Neural cell (in vitro differentiated cells): ENCODE results near the gene HEATR5B. TPM values are rescaled to one million over a fixed set of nuclear protein-coding genes. Genes with fewer than 3 reads are reported as not detected.

ENCODE experiments used
- H2AFZ ChIP-seq: fragments of 200-600, 300-800 bp; sonication (generic), shearing (Covaris generic); 2 replicates; pipeline ENCODE4 v1.6.0; 2014; ENCODE audit warnings: low read depth, mild to moderate bottlenecking, antibody characterized with exemption, low read length, moderate library complexity
- H3F3A ChIP-seq: fragments of 200-600 bp; shearing (Covaris generic); 2 replicates; pipeline ENCODE4 v1.6.1; 2016; ENCODE audit warnings: mild to moderate bottlenecking, moderate library complexity, mixed read lengths, antibody characterized with exemption, low read length; ENCODE audit not compliant: insufficient read depth, poor library complexity, severe bottlenecking
- H3K27ac ChIP-seq: fragments of 200-600, 300-800 bp; sonication (generic), shearing (Covaris generic); 2 replicates; pipeline ENCODE4 v1.5.1; 2014; ENCODE audit warnings: mild to moderate bottlenecking, low read length, moderate library complexity
- H3K27me3 ChIP-seq: fragments of 300-800, 200-600 bp; sonication (generic), shearing (Covaris generic); 2 replicates; pipeline ENCODE4 v1.6.0; 2014; ENCODE audit warnings: mild to moderate bottlenecking, low read depth, low read length, moderate library complexity; ENCODE audit not compliant: insufficient read depth
- H3K36me3 ChIP-seq: fragments of 300-800, 200-600 bp; sonication (generic), shearing (Covaris generic); 2 replicates; pipeline ENCODE4 v1.5.1; 2014; ENCODE audit warnings: mild to moderate bottlenecking, antibody characterized with exemption, low read length, moderate library complexity; ENCODE audit not compliant: insufficient read depth
- H3K4me2 ChIP-seq: fragments of 300-800, 200-600 bp; sonication (generic), shearing (Covaris generic); 2 replicates; pipeline ENCODE4 v1.6.0; 2014; ENCODE audit warnings: mild to moderate bottlenecking, low read length
- H3K4me3 ChIP-seq: fragments of 300-800, 200-600 bp; sonication (generic), shearing (Covaris generic); 2 replicates; pipeline ENCODE4 v1.5.1; 2014; ENCODE audit warnings: mild to moderate bottlenecking, low read length, moderate library complexity
- H3K79me2 ChIP-seq: fragments of 200-600 bp; shearing (Covaris generic); replicated peaks from 2 replicates; pipeline ENCODE4 v1.6.0; 2014; ENCODE audit warnings: mild to moderate bottlenecking, low read length, moderate library complexity; ENCODE audit not compliant: insufficient read depth
- H3K9ac ChIP-seq: fragments of 300-800, 200-600 bp; sonication (generic), shearing (Covaris generic); 2 replicates; pipeline ENCODE4 v1.6.1; 2016; ENCODE audit warnings: mild to moderate bottlenecking, low read length, mixed read lengths
- H3K9me2 ChIP-seq: fragments of 200-600 bp; shearing (Covaris generic); 2 replicates; pipeline ENCODE4 v1.6.1; 2016; ENCODE audit warnings: mild to moderate bottlenecking, low read length, mixed read lengths; ENCODE audit not compliant: insufficient read depth
- H3K9me3 ChIP-seq: fragments of 200-600, 300-800 bp; sonication (generic), shearing (Covaris generic); 2 replicates; pipeline ENCODE4 v1.6.1; 2016; ENCODE audit warnings: mild to moderate bottlenecking, mixed run types, low read length, moderate library complexity, mixed read lengths
- H4K20me1 ChIP-seq: fragments of 200-600 bp; shearing (Covaris generic); 2 replicates; pipeline ENCODE4 v1.6.1; 2016; ENCODE audit warnings: mild to moderate bottlenecking, mixed run types; ENCODE audit not compliant: insufficient read depth
- EP300 ChIP-seq: fragments of 450-650 bp; conservative IDR thresholded peaks from 2 replicates; pipeline ENCODE4 v1.6.1; 2014; ENCODE audit warnings: antibody characterized with exemption, mild to moderate bottlenecking, moderate library complexity; ENCODE audit not compliant: poor library complexity, severe bottlenecking
- EZH2 ChIP-seq: fragments of 200-600, 300-800 bp; shearing (Covaris generic), sonication (generic); IDR thresholded peaks from 2 replicates; pipeline ENCODE4 v1.6.1; 2014; ENCODE audit warnings: antibody characterized with exemption, low read length, borderline replicate concordance, mild to moderate bottlenecking; ENCODE audit not compliant: insufficient read depth, poor library complexity, severe bottlenecking
- MXI1 ChIP-seq: fragments of 450-650 bp; conservative IDR thresholded peaks from 2 replicates; pipeline ENCODE4 v1.6.1; 2014; ENCODE audit warnings: antibody characterized with exemption, mild to moderate bottlenecking; ENCODE audit not compliant: poor library complexity, severe bottlenecking
- POLR2AphosphoS5 ChIP-seq: IDR thresholded peaks from 2 replicates; pipeline ENCODE4 v1.6.1; 2012
- RAD21 ChIP-seq: fragments of 450-650 bp; conservative IDR thresholded peaks from 2 replicates; pipeline ENCODE4 v1.6.1; 2014; ENCODE audit warnings: antibody characterized with exemption, mild to moderate bottlenecking, moderate library complexity
- SMC3 ChIP-seq: fragments of 450-650 bp; conservative IDR thresholded peaks from 2 replicates; pipeline ENCODE4 v1.6.1; 2014; ENCODE audit warnings: antibody characterized with exemption, mild to moderate bottlenecking, moderate library complexity; ENCODE audit not compliant: poor library complexity
- TAF1 ChIP-seq: IDR thresholded peaks from 2 replicates; pipeline ENCODE4 v1.6.1; 2012; ENCODE audit warnings: low read depth
- polyA plus RNA-seq: library from polyadenylated mRNA; depleted of rRNA; stranded (reverse); fragments of >200 nt; gene quantifications from 2 replicates; pipeline ENCODE4 v1.2.3, GENCODE V29; 2014
- TF ChIP-seq, protein P1 (sequence below): IDR thresholded peaks from 2 replicates; pipeline ENCODE4 v1.6.1; 2012; ENCODE audit warnings: borderline replicate concordance
- TF ChIP-seq, protein P2 (sequence below): fragments of 450-650 bp; IDR thresholded peaks from 2 replicates; pipeline ENCODE4 v1.5.1; 2014; ENCODE audit warnings: antibody characterized with exemption, mild to moderate bottlenecking, moderate library complexity; ENCODE audit not compliant: poor library complexity, severe bottlenecking

Gene HEATR5B
- polyA plus RNA-seq, 1 donor from 2014 or later = 46.0 TPM

- TF ChIP-seq POLR2AphosphoS5 = no peak
- TF ChIP-seq, protein P1, sequence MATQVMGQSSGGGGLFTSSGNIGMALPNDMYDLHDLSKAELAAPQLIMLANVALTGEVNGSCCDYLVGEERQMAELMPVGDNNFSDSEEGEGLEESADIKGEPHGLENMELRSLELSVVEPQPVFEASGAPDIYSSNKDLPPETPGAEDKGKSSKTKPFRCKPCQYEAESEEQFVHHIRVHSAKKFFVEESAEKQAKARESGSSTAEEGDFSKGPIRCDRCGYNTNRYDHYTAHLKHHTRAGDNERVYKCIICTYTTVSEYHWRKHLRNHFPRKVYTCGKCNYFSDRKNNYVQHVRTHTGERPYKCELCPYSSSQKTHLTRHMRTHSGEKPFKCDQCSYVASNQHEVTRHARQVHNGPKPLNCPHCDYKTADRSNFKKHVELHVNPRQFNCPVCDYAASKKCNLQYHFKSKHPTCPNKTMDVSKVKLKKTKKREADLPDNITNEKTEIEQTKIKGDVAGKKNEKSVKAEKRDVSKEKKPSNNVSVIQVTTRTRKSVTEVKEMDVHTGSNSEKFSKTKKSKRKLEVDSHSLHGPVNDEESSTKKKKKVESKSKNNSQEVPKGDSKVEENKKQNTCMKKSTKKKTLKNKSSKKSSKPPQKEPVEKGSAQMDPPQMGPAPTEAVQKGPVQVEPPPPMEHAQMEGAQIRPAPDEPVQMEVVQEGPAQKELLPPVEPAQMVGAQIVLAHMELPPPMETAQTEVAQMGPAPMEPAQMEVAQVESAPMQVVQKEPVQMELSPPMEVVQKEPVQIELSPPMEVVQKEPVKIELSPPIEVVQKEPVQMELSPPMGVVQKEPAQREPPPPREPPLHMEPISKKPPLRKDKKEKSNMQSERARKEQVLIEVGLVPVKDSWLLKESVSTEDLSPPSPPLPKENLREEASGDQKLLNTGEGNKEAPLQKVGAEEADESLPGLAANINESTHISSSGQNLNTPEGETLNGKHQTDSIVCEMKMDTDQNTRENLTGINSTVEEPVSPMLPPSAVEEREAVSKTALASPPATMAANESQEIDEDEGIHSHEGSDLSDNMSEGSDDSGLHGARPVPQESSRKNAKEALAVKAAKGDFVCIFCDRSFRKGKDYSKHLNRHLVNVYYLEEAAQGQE = no peak
- no peak for TF ChIP-seq TAF1
- no peak for TF ChIP-seq MXI1
- no peak for TF ChIP-seq EZH2
- TF ChIP-seq, protein P2, sequence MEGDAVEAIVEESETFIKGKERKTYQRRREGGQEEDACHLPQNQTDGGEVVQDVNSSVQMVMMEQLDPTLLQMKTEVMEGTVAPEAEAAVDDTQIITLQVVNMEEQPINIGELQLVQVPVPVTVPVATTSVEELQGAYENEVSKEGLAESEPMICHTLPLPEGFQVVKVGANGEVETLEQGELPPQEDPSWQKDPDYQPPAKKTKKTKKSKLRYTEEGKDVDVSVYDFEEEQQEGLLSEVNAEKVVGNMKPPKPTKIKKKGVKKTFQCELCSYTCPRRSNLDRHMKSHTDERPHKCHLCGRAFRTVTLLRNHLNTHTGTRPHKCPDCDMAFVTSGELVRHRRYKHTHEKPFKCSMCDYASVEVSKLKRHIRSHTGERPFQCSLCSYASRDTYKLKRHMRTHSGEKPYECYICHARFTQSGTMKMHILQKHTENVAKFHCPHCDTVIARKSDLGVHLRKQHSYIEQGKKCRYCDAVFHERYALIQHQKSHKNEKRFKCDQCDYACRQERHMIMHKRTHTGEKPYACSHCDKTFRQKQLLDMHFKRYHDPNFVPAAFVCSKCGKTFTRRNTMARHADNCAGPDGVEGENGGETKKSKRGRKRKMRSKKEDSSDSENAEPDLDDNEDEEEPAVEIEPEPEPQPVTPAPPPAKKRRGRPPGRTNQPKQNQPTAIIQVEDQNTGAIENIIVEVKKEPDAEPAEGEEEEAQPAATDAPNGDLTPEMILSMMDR = no peak
- no peak for TF ChIP-seq SMC3
- TF ChIP-seq RAD21 = no peak
- TF ChIP-seq EP300 = no peak
- no peak overlapping the region for H3K4me2 ChIP-seq
Measured at GRCh38 chr2:37125416-37125815, 41.2 kb upstream of the HEATR5B start.

GRCh38 chr2:37119157-37119556 is 35.0 kb upstream of the HEATR5B start:
- Histone ChIP-seq H3K27me3 (no peaks in the 10 kb centered on the region), H3K4me2 (no peak overlapping the region), H3K4me3 (no peak overlapping the region), H3F3A (no peaks in the 10 kb centered on the region), H4K20me1 (no peaks in the 10 kb centered on the region), H3K79me2 (no peaks in the 10 kb centered on the region), H2AFZ (no peak overlapping the region), H3K36me3 (no peaks in the 10 kb centered on the region), H3K9me3 (no peaks in the 10 kb centered on the region), H3K9ac (no peak overlapping the region), H3K9me2 (no peaks in the 10 kb centered on the region), H3K27ac (no peak overlapping the region)
- no peak for TF ChIP-seq EZH2
- TF ChIP-seq, protein P2 = no peak
- no peak for TF ChIP-seq POLR2AphosphoS5
- no peak for TF ChIP-seq MXI1
- TF ChIP-seq, protein P1 = no peak
- no peak for TF ChIP-seq RAD21
- no peak for TF ChIP-seq SMC3
- no peak for TF ChIP-seq EP300
- TF ChIP-seq TAF1 = no peak

More at GRCh38 chr2:37125416-37125815, 41.2 kb upstream of the HEATR5B start:
- Histone ChIP-seq H3K9ac (no peak overlapping the region), H2AFZ (no peak overlapping the region), H3K36me3 (no peaks in the 10 kb centered on the region), H4K20me1 (no peaks in the 10 kb centered on the region), H3K9me3 (no peaks in the 10 kb centered on the region), H3K9me2 (no peaks in the 10 kb centered on the region), H3K27ac (no peak overlapping the region), H3K79me2 (no peaks in the 10 kb centered on the region), H3K4me3 (no peak overlapping the region), H3K27me3 (no peaks in the 10 kb centered on the region), H3F3A (no peaks in the 10 kb centered on the region)
